Activated naive CD8-positive, alpha-beta T cell treated with anti-CD3 and anti-CD28 coated beads, Interleukin-2, amount 50 U/mL, for 24 hours (primary cell): ENCODE results near the gene SMCO4.

ENCODE experiments used
- ATAC-seq: fragments of 150-1000 bp; cut with Tn5 transposase; one replicate; pipeline ENCODE4 v1.10.0; 2021
- DNase-seq: peaks from one replicate; pipeline ENCODE4 v3.0.0; 2021
- H3K27ac Mint-ChIP-seq: one replicate; pipeline ENCODE4 v1.8.0; 2021; ENCODE audit warnings: mild to moderate bottlenecking, mixed read lengths
- H3K27me3 Mint-ChIP-seq: one replicate; pipeline ENCODE4 v1.8.0; 2021; ENCODE audit warnings: mixed read lengths
- H3K36me3 Mint-ChIP-seq: one replicate; pipeline ENCODE4 v1.8.0; 2021; ENCODE audit warnings: low read depth, mixed read lengths
- H3K4me1 Mint-ChIP-seq: one replicate; pipeline ENCODE4 v1.8.0; 2021; ENCODE audit warnings: mixed read lengths
- H3K4me3 Mint-ChIP-seq: one replicate; pipeline ENCODE4 v1.8.0; 2021; ENCODE audit warnings: mild to moderate bottlenecking, moderate library complexity, mixed read lengths
- H3K9me3 Mint-ChIP-seq: one replicate; pipeline ENCODE4 v1.8.0; 2021; ENCODE audit warnings: mixed read lengths

The SMCO4 gene

DNA sequence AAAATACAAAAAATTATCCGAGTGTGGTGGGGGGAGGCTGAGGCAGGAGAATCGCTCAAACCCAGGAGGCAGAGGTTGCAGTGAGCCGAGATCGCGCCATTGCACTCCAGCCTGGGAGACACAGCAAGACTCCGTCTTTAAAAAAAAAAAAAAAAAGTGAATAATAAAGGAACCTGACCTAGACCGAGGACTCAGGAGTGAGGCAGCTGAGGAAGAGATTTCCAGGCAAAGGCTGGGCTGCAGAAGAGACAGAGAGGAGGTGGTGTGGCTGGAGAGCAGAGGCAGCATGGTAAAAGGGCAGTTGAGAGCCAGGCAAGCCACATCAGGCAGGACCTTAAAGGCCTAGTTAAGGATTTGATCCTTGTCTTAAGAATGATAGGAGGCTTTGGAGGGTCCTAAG, 28.4 kb upstream of the SMCO4 start:
- H3K9me3 Mint-ChIP-seq = no peaks in the 10 kb centered on the region
- no peak overlapping the region for H3K27ac Mint-ChIP-seq
- no peaks in the 10 kb centered on the region for H3K4me1 Mint-ChIP-seq
- H3K36me3 Mint-ChIP-seq = no peaks in the 10 kb centered on the region
- no peaks in the 10 kb centered on the region for H3K27me3 Mint-ChIP-seq
- no peak for DNase-seq
- ATAC-seq = no peak
- no peak overlapping the region for H3K4me3 Mint-ChIP-seq

- no peak overlapping the region for H3K4me3 Mint-ChIP-seq
- H3K36me3 Mint-ChIP-seq = no peaks in the 10 kb centered on the region
- DNase-seq = no peak
- no peaks in the 10 kb centered on the region for H3K27me3 Mint-ChIP-seq
- no peaks in the 10 kb centered on the region for H3K9me3 Mint-ChIP-seq
- H3K4me1 Mint-ChIP-seq = no peaks in the 10 kb centered on the region
- no peak for ATAC-seq
- no peak overlapping the region for H3K27ac Mint-ChIP-seq
Measured at GRCh38 chr11:93570759-93571413, 27.7 kb upstream of the SMCO4 start.

GRCh38 chr11:93569496-93569895, 26.3 kb upstream of the SMCO4 start:
- no peaks in the 10 kb centered on the region for H3K36me3 Mint-ChIP-seq
- H3K27me3 Mint-ChIP-seq = no peaks in the 10 kb centered on the region
- ATAC-seq (no peak), DNase-seq (no peak)
- no peaks in the 10 kb centered on the region for H3K4me1 Mint-ChIP-seq
- no peak overlapping the region for H3K27ac Mint-ChIP-seq
- H3K4me3 Mint-ChIP-seq = no peak overlapping the region
- H3K9me3 Mint-ChIP-seq = no peaks in the 10 kb centered on the region

DNA sequence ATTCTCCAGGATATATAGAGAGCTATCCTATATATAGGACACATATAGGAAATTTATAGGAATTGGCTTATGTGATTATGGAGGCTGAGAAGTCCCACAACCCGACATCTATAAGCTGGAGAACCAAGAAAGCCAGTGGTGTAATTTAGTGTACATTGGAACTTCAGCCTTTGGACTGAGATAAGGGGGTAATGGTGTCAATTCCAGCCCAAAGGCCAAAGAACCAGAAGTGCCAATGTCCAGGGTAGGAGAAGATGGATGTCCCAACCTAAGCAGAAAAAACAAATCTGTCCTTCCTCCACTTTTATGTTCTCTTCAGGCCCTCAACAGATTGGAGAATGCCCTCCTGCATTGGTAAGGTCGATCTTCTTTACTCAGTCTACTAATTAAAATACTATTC, 25.5 kb upstream of the SMCO4 start:
- Mint-ChIP-seq H3K4me3 (no peak overlapping the region), H3K9me3 (no peaks in the 10 kb centered on the region), H3K4me1 (no peaks in the 10 kb centered on the region), H3K36me3 (no peaks in the 10 kb centered on the region), H3K27me3 (no peaks in the 10 kb centered on the region), H3K27ac (no peak overlapping the region)
- ATAC-seq (no peak), DNase-seq (no peak)

DNA sequence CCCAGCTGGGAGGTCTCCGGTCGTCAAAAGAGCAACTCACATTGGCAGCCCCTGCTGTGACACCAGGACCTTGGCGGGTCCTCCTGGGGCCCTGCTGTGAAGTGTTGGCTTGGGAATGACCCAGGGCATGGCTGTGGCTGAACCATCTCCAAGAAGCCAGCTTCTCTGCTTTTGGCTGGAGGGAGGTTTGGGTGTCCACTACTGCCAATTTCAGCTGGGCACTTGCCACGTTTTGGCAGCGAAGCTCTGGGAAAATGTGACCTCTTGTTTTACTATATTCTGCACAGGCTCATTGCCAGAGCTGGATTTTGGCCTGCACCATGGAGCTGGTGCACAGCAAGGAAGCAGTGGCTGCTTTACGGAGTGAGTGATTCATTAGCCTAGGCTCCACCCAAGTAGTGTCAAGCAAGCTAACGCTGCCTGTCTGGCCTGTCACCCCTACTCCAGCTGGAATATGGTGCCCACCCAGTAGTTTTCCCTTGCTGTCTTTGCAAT, 24.3 kb upstream of the SMCO4 start:
- no peaks in the 10 kb centered on the region for H3K9me3 Mint-ChIP-seq
- no peak overlapping the region for H3K4me3 Mint-ChIP-seq
- H3K36me3 Mint-ChIP-seq = no peaks in the 10 kb centered on the region
- H3K27me3 Mint-ChIP-seq = no peaks in the 10 kb centered on the region
- no peak overlapping the region for H3K27ac Mint-ChIP-seq
- ATAC-seq (no peak), DNase-seq (no peak)
- no peaks in the 10 kb centered on the region for H3K4me1 Mint-ChIP-seq

GRCh38 chr11:93564895-93565294, 21.7 kb upstream of the SMCO4 start:
- Mint-ChIP-seq H3K9me3 (no peaks in the 10 kb centered on the region), H3K4me1 (no peaks in the 10 kb centered on the region), H3K27me3 (no peaks in the 10 kb centered on the region), H3K36me3 (no peaks in the 10 kb centered on the region), H3K4me3 (no peak overlapping the region), H3K27ac (no peak overlapping the region)
- DNase-seq = no peak
- ATAC-seq = no peak

DNA sequence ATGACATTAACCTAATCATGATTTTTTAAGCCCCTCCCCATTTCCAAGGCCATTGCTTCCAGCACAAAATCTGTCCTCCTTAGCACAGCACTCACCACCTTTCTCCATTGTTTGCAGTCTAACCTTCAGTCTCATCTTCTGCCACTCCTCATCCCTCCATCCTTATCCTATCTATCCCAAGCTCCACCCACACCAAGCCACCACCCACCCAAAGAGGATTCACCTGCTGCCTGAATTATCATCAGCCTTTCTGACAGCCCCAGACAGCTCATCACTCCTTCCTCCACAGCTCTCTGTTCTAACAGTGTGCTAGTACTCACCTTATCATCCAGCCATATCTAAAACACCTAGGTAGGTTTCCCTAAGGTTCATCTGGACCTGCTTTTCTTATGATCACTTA, 20.7 kb upstream of the SMCO4 start:
- Mint-ChIP-seq H3K9me3 (no peaks in the 10 kb centered on the region), H3K27me3 (no peaks in the 10 kb centered on the region), H3K4me1 (no peaks in the 10 kb centered on the region), H3K27ac (no peak overlapping the region), H3K36me3 (no peaks in the 10 kb centered on the region), H3K4me3 (no peak overlapping the region)
- ATAC-seq = no peak
- DNase-seq = no peak

GRCh38 chr11:93560199-93560932, 17.2 kb upstream of the SMCO4 start:
- H3K27me3 Mint-ChIP-seq = no peaks in the 10 kb centered on the region
- H3K36me3 Mint-ChIP-seq = no peaks in the 10 kb centered on the region
- H3K4me3 Mint-ChIP-seq = no peak overlapping the region
- ATAC-seq = no peak
- no peak for DNase-seq
- no peaks in the 10 kb centered on the region for H3K4me1 Mint-ChIP-seq
- no peak overlapping the region for H3K27ac Mint-ChIP-seq
- H3K9me3 Mint-ChIP-seq = no peaks in the 10 kb centered on the region

DNA sequence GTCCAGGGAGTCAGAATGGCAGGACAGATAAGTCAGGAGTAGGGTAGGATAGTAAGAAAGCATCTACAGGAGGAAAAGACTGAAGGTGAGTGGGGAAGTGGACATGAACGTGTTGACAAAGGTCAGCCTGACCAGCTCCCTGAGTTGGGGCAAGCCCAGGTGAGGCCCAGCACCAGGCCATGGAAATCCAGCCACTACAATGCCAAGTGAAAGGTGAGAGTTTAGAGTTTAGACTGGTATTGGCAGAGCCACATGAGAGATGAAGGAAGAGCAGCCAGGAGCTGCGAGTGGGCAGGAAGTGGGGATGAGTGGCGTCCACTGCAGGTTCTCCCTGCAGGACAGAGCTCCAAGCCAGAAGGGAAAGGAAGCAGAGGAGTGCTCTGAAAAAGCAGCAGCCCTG, 16.5 kb upstream of the SMCO4 start:
- DNase-seq = no peak
- no peak overlapping the region for H3K4me3 Mint-ChIP-seq
- no peaks in the 10 kb centered on the region for H3K36me3 Mint-ChIP-seq
- H3K9me3 Mint-ChIP-seq = no peaks in the 10 kb centered on the region
- ATAC-seq = no peak
- H3K27ac Mint-ChIP-seq = no peak overlapping the region
- no peaks in the 10 kb centered on the region for H3K4me1 Mint-ChIP-seq
- H3K27me3 Mint-ChIP-seq = no peaks in the 10 kb centered on the region

DNA sequence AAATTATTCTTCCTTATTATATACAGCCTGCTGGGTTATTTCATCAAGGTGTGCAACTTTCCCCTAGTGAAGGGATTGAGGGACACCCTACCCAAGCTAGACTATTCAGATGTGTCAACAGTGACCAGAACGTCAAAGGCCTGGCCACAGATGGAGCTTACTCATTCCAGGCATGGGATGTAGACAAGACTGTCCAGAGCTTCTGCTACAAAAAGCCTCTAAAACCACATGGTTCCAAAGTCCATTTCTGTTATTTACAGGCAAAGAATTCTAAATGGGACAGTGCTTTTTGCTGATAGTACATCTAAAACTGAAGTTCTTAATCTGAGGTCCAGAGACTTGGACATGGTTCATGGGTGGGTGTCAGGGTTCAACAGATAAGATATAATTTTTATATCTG, 9.7 kb upstream of the SMCO4 start:
- Mint-ChIP-seq H3K27me3 (peaks cover 5% of the 10 kb centered on the region), H3K9me3 (no peaks in the 10 kb centered on the region), H3K36me3 (no peaks in the 10 kb centered on the region), H3K27ac (no peak overlapping the region), H3K4me1 (no peaks in the 10 kb centered on the region), H3K4me3 (no peak overlapping the region)
- ATAC-seq (no peak), DNase-seq (no peak)

DNA sequence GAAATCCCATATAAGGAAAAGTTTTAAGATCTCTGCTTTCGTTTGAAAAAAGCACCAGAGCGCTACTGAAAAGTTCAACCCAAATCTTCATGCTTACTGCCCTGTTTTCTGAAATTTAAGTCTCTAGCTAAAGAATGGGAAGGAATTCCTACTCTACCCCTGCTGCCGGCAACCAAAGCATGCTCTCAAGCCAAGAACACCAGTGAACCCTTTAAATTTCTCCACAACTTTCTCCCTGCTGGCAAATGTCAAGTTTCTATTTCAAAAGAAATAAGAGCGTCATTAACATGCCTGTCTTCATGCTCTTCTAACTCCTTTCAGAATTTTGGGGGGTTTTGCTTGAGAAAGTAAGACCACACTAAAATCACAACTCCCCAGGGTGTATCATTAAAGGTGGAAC, 6.8 kb upstream of the SMCO4 start:
- no peaks in the 10 kb centered on the region for H3K36me3 Mint-ChIP-seq
- H3K27ac Mint-ChIP-seq = no peak overlapping the region
- H3K4me1 Mint-ChIP-seq = no peaks in the 10 kb centered on the region
- no peak overlapping the region for H3K4me3 Mint-ChIP-seq
- no peaks in the 10 kb centered on the region for H3K9me3 Mint-ChIP-seq
- DNase-seq = no peak
- no peak for ATAC-seq
- H3K27me3 Mint-ChIP-seq = peaks cover 14% of the 10 kb centered on the region

GRCh38 chr11:93548679-93549319, 5.6 kb upstream of the SMCO4 start:
- H3K4me3 Mint-ChIP-seq = no peak overlapping the region
- peaks cover 2% of the 10 kb centered on the region for H3K4me1 Mint-ChIP-seq
- H3K36me3 Mint-ChIP-seq = no peaks in the 10 kb centered on the region
- no peaks in the 10 kb centered on the region for H3K9me3 Mint-ChIP-seq
- no peak for ATAC-seq
- H3K27ac Mint-ChIP-seq = no peak overlapping the region
- peaks cover 21% of the 10 kb centered on the region for H3K27me3 Mint-ChIP-seq
- no peak for DNase-seq

- H3K27me3 Mint-ChIP-seq = peaks cover 21% of the 10 kb centered on the region
- H3K4me3 Mint-ChIP-seq = no peak overlapping the region
- H3K4me1 Mint-ChIP-seq = peaks cover 7% of the 10 kb centered on the region
- no peak for ATAC-seq
- H3K9me3 Mint-ChIP-seq = no peaks in the 10 kb centered on the region
- H3K36me3 Mint-ChIP-seq = no peaks in the 10 kb centered on the region
- no peak for DNase-seq
- H3K27ac Mint-ChIP-seq = no peak overlapping the region
Measured at GRCh38 chr11:93547773-93548172, 4.6 kb upstream of the SMCO4 start.

DNA sequence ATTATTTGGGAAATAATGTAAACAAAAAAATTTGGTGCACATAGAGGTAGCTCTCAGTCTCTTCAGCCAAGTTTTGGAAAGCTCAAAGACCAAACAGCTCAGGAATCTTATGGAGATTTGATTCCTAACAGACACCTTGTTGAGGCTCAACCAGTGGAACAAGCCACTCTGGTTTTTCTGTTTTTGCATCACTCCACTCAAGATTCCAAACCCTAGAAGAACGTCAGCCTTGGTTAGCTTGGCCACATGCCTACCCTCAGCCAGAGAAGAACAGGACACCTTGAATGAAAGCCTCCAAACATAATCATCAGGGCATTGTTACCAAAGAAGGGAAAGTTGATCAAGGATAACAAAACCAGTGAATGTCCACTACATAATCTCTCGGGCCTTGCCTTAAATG, 3.8 kb upstream of the SMCO4 start:
- H3K4me1 Mint-ChIP-seq = peaks cover 9% of the 10 kb centered on the region
- no peak overlapping the region for H3K27ac Mint-ChIP-seq
- no peak for DNase-seq
- H3K27me3 Mint-ChIP-seq = peaks cover 24% of the 10 kb centered on the region
- H3K36me3 Mint-ChIP-seq = no peaks in the 10 kb centered on the region
- H3K9me3 Mint-ChIP-seq = no peaks in the 10 kb centered on the region
- ATAC-seq = no peak
- no peak overlapping the region for H3K4me3 Mint-ChIP-seq

GRCh38 chr11:93545566-93545965, 2.4 kb upstream of the SMCO4 start:
- Mint-ChIP-seq H3K27ac (no peak overlapping the region), H3K27me3 (peaks cover 23% of the 10 kb centered on the region), H3K9me3 (no peaks in the 10 kb centered on the region), H3K4me1 (peaks cover 13% of the 10 kb centered on the region), H3K36me3 (no peaks in the 10 kb centered on the region), H3K4me3 (no peak overlapping the region)
- ATAC-seq (no peak), DNase-seq (no peak)
